ENCODE data around the gene PRKG1. TPM values are rescaled to one million over a fixed set of nuclear protein-coding genes. Genes with fewer than 3 reads are reported as not detected.
A peak's percentile ranks its signal among the peaks of the same experiment; 100 is the strongest.

PRKG1 gene
- total RNA-seq, 1 donor, result 19.5 TPM

GRCh38 chr10:52066383-52066782 lies 992.1 kb downstream of the PRKG1 start:
- Histone ChIP-seq H2AFZ (ENCODE audit: low read length) (no peak overlapping the region), H3K4me2 (ENCODE audit: insufficient read depth, low read length) (no peak overlapping the region), H3K4me3 (ENCODE audit: insufficient read depth, low read length) (no peak overlapping the region), H3K27ac (ENCODE audit: low read depth, low read length) (no peak overlapping the region), H3K79me2 (ENCODE audit: insufficient read depth, low read length) (no peaks in the 10 kb centered on the region), H3K27me3 (ENCODE audit: insufficient read depth, low read length) (no peaks in the 10 kb centered on the region), H4K20me1 (ENCODE audit: insufficient read depth, low read length) (no peaks in the 10 kb centered on the region), H3K9me3 (ENCODE audit: low read depth, low read length) (no peaks in the 10 kb centered on the region), H3K36me3 (ENCODE audit: insufficient read depth, low read length) (no peaks in the 10 kb centered on the region), H3K4me1 (ENCODE audit: insufficient read depth, low read length) (no peaks in the 10 kb centered on the region)
- no peak for TF ChIP-seq CTCF (IDR thresholded peaks at IDR 0.05; ENCODE audit: extremely low read depth, low read depth, low read length)
- peak; percentile 34 for DNase-seq (ENCODE audit: insufficient read length, low spot score, missing footprints)

- H3K79me2 ChIP-seq (ENCODE audit: insufficient read depth, low read length), result no peaks in the 10 kb centered on the region
- DNase-seq (ENCODE audit: insufficient read length, low spot score, missing footprints), result no peak
These were observed 994.2 kb downstream of the PRKG1 start for GRCh38 chr10:52068485-52068884.

GRCh38 chr10:52071814-52072213 lies 997.5 kb downstream of the PRKG1 start:
- no peak overlapping the region for H2AFZ ChIP-seq (ENCODE audit: low read length)
- no peak for TF ChIP-seq CTCF (IDR thresholded peaks at IDR 0.05; ENCODE audit: extremely low read depth, low read depth, low read length)
- H3K27ac ChIP-seq (ENCODE audit: low read depth, low read length), result no peak overlapping the region
- H3K36me3 ChIP-seq (ENCODE audit: insufficient read depth, low read length), result no peaks in the 10 kb centered on the region
- no peak overlapping the region for H3K4me3 ChIP-seq (ENCODE audit: insufficient read depth, low read length)
- H4K20me1 ChIP-seq (ENCODE audit: insufficient read depth, low read length), result no peaks in the 10 kb centered on the region
- DNase-seq (ENCODE audit: insufficient read length, low spot score, missing footprints), result no peak
- H3K79me2 ChIP-seq (ENCODE audit: insufficient read depth, low read length), result no peaks in the 10 kb centered on the region
- H3K27me3 ChIP-seq (ENCODE audit: insufficient read depth, low read length), result no peaks in the 10 kb centered on the region
- H3K4me2 ChIP-seq (ENCODE audit: insufficient read depth, low read length), result no peak overlapping the region
- no peaks in the 10 kb centered on the region for H3K9me3 ChIP-seq (ENCODE audit: low read depth, low read length)
- H3K4me1 ChIP-seq (ENCODE audit: insufficient read depth, low read length), result no peaks in the 10 kb centered on the region

More at GRCh38 chr10:52068485-52068884, 994.2 kb downstream of the PRKG1 start:
- Histone ChIP-seq H3K27me3 (ENCODE audit: insufficient read depth, low read length) (no peaks in the 10 kb centered on the region), H4K20me1 (ENCODE audit: insufficient read depth, low read length) (no peaks in the 10 kb centered on the region), H3K4me3 (ENCODE audit: insufficient read depth, low read length) (no peak overlapping the region), H2AFZ (ENCODE audit: low read length) (no peak overlapping the region), H3K9me3 (ENCODE audit: low read depth, low read length) (no peaks in the 10 kb centered on the region), H3K4me2 (ENCODE audit: insufficient read depth, low read length) (no peak overlapping the region), H3K4me1 (ENCODE audit: insufficient read depth, low read length) (no peaks in the 10 kb centered on the region), H3K27ac (ENCODE audit: low read depth, low read length) (no peak overlapping the region), H3K36me3 (ENCODE audit: insufficient read depth, low read length) (no peaks in the 10 kb centered on the region)
- no peak for TF ChIP-seq CTCF (IDR thresholded peaks at IDR 0.05; ENCODE audit: extremely low read depth, low read depth, low read length)

GRCh38 chr10:52074505-52075026 lies 1000.3 kb downstream of the PRKG1 start:
- no peaks in the 10 kb centered on the region for H4K20me1 ChIP-seq (ENCODE audit: insufficient read depth, low read length)
- H3K4me1 ChIP-seq (ENCODE audit: insufficient read depth, low read length), result no peaks in the 10 kb centered on the region
- no peaks in the 10 kb centered on the region for H3K79me2 ChIP-seq (ENCODE audit: insufficient read depth, low read length)
- DNase-seq (ENCODE audit: insufficient read length, low spot score, missing footprints), result peak; percentile 19
- no peak overlapping the region for H3K27ac ChIP-seq (ENCODE audit: low read depth, low read length)
- H2AFZ ChIP-seq (ENCODE audit: low read length), result no peak overlapping the region
- H3K36me3 ChIP-seq (ENCODE audit: insufficient read depth, low read length), result no peaks in the 10 kb centered on the region
- H3K4me2 ChIP-seq (ENCODE audit: insufficient read depth, low read length), result no peak overlapping the region
- no peak overlapping the region for H3K4me3 ChIP-seq (ENCODE audit: insufficient read depth, low read length)
- H3K9me3 ChIP-seq (ENCODE audit: low read depth, low read length), result no peaks in the 10 kb centered on the region
- TF ChIP-seq CTCF (IDR thresholded peaks at IDR 0.05; ENCODE audit: extremely low read depth, low read depth, low read length), result no peak
- H3K27me3 ChIP-seq (ENCODE audit: insufficient read depth, low read length), result no peaks in the 10 kb centered on the region
